GM12892 (cell line): ENCODE data around the gene UGT8.

Experiments
- POLR2A ChIP-seq: IDR thresholded peaks from 2 replicates; pipeline ENCODE4 v1.6.1; 2011; ENCODE audit warnings: low read depth, low read length, control low read depth
- POLR2AphosphoS5 ChIP-seq: IDR thresholded peaks from 2 replicates; pipeline ENCODE4 v1.6.1; 2011; ENCODE audit warnings: low read depth, low read length, control low read depth
- TAF1 ChIP-seq: IDR thresholded peaks from 2 replicates; pipeline ENCODE4 v1.6.1; 2011; ENCODE audit warnings: low read depth, mild to moderate bottlenecking, control low read depth, low read length, borderline replicate concordance

- TF ChIP-seq POLR2AphosphoS5 (no peak), TAF1 (no peak), POLR2A (no peak)
Measured at GRCh38 chr4:114690571-114690970, 92.0 kb downstream of the UGT8 start.
